Measurements from ENCODE around the gene LRP6.

DNA sequence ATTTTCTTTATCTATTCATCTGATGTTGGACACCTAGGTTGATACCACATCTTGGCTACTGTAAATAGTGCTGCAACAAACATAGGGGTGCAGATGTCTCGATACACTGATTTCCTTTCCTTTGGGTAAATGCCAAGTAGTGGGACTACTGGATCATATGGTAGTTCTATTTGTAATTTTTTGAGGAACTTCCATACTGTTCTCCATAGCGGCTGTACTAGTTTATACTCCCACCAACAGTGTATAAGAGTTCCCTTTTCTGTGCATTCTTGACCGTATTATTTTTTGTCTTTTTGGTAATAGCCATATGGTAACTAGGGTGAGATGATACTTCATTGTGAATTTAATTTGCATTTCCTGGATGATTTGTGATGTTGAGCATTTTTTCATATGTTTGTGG, 71.8 kb downstream of the LRP6 start:
- TF ChIP-seq HDAC6 (IDR thresholded peaks at IDR 0.05; ENCODE audit: low read depth, low read length) (no peak), POLR2A (IDR thresholded peaks at IDR 0.05; ENCODE audit: control extremely low read depth in 1 of 2, low read depth in 2 of 2, low read length in 2 of 2) (no peak), SIN3A (conservative IDR thresholded peaks at IDR 0.05 in 1 of 2, IDR thresholded peaks at IDR 0.05 in 1 of 2; ENCODE audit: low read depth in 1 of 2, low read length in 2 of 2) (no peak), EP300 (IDR thresholded peaks at IDR 0.05; ENCODE audit: borderline replicate concordance in 1 of 2, low read depth in 2 of 2, low read length in 2 of 2) (no peak), CREB1 (IDR thresholded peaks at IDR 0.05) (no peak), RBBP5 (IDR thresholded peaks at IDR 0.05; ENCODE audit: borderline replicate concordance, low read depth, low read length) (no peak), JUND (IDR thresholded peaks at IDR 0.05; ENCODE audit: low read length) (no peak), POLR2AphosphoS5 (IDR thresholded peaks at IDR 0.05; ENCODE audit: low read depth, low read length) (no peak), FOSL1 (IDR thresholded peaks at IDR 0.05; ENCODE audit: insufficient read depth, low read depth, low read length) (no peak), CHD2 (IDR thresholded peaks at IDR 0.05; ENCODE audit: low read length) (no peak), KDM1A (IDR thresholded peaks at IDR 0.05; ENCODE audit: borderline replicate concordance, low read length) (no peak)
- TF ChIP-seq, protein P1, sequence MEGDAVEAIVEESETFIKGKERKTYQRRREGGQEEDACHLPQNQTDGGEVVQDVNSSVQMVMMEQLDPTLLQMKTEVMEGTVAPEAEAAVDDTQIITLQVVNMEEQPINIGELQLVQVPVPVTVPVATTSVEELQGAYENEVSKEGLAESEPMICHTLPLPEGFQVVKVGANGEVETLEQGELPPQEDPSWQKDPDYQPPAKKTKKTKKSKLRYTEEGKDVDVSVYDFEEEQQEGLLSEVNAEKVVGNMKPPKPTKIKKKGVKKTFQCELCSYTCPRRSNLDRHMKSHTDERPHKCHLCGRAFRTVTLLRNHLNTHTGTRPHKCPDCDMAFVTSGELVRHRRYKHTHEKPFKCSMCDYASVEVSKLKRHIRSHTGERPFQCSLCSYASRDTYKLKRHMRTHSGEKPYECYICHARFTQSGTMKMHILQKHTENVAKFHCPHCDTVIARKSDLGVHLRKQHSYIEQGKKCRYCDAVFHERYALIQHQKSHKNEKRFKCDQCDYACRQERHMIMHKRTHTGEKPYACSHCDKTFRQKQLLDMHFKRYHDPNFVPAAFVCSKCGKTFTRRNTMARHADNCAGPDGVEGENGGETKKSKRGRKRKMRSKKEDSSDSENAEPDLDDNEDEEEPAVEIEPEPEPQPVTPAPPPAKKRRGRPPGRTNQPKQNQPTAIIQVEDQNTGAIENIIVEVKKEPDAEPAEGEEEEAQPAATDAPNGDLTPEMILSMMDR (IDR thresholded peaks at IDR 0.05; ENCODE audit: control extremely low read depth in 1 of 3, insufficient read depth in 1 of 3, low read depth in 1 of 3, low read length in 3 of 3): no peak

All from H1 (cell line).